Activated CD8-positive, alpha-beta memory T cell treated with anti-CD3 and anti-CD28 coated beads for 36 hours (primary cell): Measurements from ENCODE around the gene IKZF3. TPM values are rescaled to one million over a fixed set of nuclear protein-coding genes. Genes with fewer than 3 reads are reported as not detected.

Experiments
- CTCF ChIA-PET: fragments of 350-600 bp; sonication (Branson Sonifier 250); formaldehyde crosslinking; loops from one replicate; lab custom pipeline; 2021; ENCODE audit warnings: antibody characterized with exemption; lab: Charles Lee
- POLR2A ChIA-PET: fragments of 350-600 bp; sonication (Branson Sonifier 250); formaldehyde crosslinking; loops from one replicate; lab custom pipeline; 2021; ENCODE audit warnings: antibody characterized with exemption; lab: Charles Lee
- total RNA-seq, 2 experiments: library from RNA; stranded (reverse); gene quantifications; one replicate each; pipeline ENCODE4 v1.2.3, GENCODE V29; 2021

IKZF3 gene
- total RNA-seq, 2 experiments from 2014 or later: 92.3 to 93.0 TPM

DNA sequence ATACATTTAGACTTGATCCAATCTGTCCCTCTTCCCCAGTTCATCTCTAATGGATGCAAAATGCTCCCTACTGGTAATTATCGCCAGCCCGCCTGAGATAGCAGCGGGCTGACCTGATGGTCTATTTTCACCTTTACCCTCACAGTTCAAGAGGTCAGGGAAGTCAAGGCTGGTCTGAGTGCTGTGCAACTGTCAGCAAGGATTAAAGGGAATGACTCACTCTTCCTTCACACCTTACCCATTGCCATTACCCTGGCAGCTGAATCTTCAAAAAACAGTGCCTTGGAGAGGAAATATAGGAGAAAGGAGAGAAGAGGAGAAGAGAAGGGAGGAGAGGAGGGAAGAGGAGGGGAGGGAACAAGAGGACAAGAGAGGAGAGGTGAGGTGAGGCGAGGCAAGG lies 90.1 kb downstream of the IKZF3 start:
- POLR2A ChIA-PET: interaction anchor here (0.7 kb wide), 1 partner anchor 16 kb away, joined by 5 read pairs; no protein-coding TSS in a partner anchor

DNA sequence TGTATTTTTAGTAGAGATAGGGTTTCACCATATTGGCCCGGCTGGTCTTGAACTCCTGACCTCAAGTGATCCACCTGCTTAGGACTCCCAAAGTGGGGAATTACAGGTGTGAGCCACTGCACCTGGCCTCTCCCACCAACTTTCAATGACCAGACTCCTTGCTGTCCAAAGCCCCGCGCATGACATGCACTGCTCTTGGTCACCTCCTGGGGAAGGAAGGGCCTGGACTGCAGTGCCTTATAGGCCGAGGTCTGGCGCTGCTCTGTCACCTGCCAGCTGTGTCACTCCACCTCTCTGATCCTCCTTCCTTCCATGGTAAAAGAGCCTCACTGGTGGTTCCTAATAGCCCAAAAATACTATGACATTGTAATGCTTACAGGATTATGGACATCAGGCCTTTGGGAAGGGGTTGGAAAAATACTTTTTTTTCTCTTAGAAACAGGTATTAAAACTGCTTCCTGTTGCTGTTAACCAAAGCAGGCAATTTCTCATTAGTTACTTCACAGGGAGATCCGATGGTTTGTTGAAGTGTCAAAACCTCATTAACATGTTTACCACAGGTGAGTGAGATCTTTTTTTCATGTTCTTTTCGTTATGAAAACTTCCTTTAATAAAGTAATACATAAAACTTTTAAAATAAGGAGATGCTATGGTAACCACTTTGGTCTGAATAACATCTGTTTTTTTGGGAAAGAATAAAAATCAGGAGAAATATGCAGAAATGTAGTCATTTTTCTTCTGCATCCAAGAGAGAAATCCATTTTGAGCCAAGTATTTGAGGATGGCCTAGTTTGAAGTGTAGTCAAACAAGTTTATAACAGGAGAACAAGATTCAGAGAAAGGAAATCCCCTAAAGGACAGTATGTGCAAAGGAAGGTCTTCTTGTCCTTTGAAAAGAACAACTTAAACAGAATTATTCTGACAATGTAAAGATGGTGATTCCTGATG lies 90.9 kb downstream of the IKZF3 start:
- POLR2A ChIA-PET: interaction anchor here (0.5 to 0.7 kb wide), 2 partner anchors 15 to 68 kb away, joined by 5 to 7 read pairs; no protein-coding TSS in a partner anchor
- CTCF ChIA-PET: interaction anchor here (0.6 to 0.7 kb wide), 3 partner anchors 38 to 1167 kb away, joined by 3 to 4 read pairs (median 3); no protein-coding TSS in a partner anchor

More for the DNA sequence above, 90.1 kb downstream of the IKZF3 start:
- CTCF ChIA-PET: interaction anchor here (0.6 to 0.7 kb wide), 3 partner anchors 39 to 1167 kb away, joined by 3 to 4 read pairs (median 3); no protein-coding TSS in a partner anchor

DNA sequence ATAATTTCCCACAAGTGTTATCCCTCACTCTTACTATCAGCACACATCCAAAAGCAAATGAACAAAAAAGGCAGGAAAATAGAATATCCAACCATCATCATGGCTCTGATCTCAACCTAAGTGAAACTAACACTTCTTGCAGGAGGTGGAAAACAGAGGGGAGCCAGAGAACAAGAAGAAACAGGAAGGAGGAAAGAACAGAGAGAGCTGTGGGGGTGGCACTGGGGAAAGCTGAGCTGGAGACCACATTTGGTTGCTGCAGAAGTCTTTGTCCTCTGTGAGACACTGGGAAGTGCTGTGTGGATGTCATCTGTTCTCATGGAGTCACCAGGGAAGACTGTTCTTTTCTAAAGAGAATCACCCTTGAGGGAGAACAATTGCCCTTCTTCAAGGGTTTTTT lies 91.7 kb downstream of the IKZF3 start:
- POLR2A ChIA-PET: interaction anchor here (0.5 kb wide), 1 partner anchor 69 kb away, joined by 7 read pairs; no protein-coding TSS in a partner anchor
- CTCF ChIA-PET: no interaction called here

DNA sequence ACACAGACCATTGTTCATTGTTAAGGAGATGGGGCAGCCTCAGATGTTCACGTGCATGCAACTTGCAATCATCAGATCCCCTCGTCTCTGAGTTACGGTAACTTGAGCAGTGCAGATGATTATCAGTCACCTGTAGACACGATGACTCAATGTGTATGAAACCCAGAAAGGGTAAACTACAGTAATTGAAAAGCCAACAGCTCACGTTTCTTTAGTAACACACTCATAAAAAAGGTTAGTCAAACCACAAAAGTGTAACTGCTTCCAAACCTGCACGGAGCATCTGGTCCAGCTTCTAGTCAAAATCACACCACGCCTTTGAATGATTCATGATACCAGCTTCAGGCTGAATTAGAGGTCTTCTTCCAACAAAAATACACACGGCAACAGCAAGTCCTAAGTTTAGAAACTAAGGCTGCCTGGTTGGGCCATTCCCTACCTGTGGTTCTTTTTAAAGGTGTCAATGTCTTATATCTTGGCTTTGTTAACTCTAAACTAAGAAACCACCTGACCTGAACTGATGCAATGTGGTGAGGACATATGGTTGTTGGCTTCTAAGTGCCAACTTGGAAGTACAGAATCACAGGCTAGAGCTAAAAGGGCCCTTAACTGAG lies 94.0 kb downstream of the IKZF3 start:
- POLR2A ChIA-PET: interaction anchor here (0.7 to 2.0 kb wide), 5 partner anchors 9 to 94 kb away, joined by 3 to 10 read pairs (median 6); partner anchors contain the start of gene IKZF3

DNA sequence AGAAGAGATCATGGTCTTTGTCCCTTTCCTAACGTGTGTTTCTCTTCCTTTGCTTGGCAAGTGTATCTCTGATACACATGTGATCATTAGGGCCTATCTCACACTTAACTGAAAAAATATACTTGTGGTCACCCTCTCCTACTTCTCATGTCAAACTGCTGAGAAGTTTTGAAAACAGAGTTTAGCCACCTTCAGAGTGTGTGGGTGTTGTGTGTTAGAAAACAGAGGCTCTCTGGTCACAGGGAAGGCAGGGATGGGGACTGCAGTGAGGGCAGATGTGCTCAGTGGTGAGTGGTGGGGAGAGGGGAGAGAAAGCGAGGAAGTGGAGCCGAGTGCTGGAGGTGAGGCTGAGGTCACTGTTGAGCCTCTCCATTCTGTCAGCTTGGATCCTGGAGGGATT lies 97.0 kb downstream of the IKZF3 start:
- CTCF ChIA-PET: interaction anchor here (0.6 to 0.7 kb wide), 2 partner anchors 10 to 145 kb away, joined by 3 to 5 read pairs; no protein-coding TSS in a partner anchor
- POLR2A ChIA-PET: interaction anchor here (0.9 kb wide), 1 partner anchor 9 kb away, joined by 4 read pairs; no protein-coding TSS in a partner anchor

More for the DNA sequence above, 94.0 kb downstream of the IKZF3 start:
- CTCF ChIA-PET: interaction anchor here (0.9 to 1.8 kb wide), 6 partner anchors 10 to 189 kb away, joined by 3 to 5 read pairs (median 3); no protein-coding TSS in a partner anchor

DNA sequence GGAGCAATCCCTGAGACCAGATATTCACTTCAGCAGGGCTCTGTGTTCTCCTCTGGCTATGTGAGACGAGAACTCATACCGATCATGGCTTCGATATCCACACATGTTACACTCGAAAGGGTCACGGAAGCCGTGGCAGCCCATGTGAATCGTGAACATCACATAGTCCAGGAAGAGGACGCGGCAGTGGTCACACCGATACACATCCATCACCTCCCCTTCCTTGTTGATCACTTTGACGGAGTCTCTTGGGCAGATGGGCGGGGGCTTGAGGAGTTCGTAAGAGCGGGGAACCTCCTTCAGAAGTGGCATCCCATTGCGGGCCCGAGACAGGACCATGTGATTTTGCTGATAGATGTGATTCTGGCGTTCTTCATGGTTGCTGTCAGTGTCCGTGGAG lies 98.3 kb downstream of the IKZF3 start:
- POLR2A ChIA-PET: interaction anchor here (3.4 kb wide), 1 partner anchor 11 kb away, joined by 11 read pairs; no protein-coding TSS in a partner anchor
- CTCF ChIA-PET: no interaction called here

DNA sequence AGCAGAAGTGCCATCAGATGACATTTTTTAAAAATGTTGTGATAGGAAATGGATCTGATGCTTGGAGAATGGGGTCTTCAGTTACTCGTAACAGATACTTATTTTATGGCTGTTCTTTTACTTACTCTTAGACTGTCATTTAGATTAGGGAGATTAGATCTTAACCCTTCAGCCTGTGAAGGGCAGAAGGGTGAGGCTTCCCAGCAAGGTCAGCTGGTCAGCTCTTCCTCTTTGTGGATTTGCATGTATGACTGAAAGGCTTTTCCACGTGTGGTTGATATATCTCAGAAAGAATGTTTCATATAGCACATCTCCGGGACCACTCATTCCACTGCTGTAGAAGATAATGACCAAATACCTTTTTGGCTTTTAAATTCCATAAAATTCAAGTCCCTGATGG lies 98.9 kb downstream of the IKZF3 start:
- POLR2A ChIA-PET: interaction anchor here (3.4 kb wide), 1 partner anchor 10 kb away, joined by 11 read pairs; no protein-coding TSS in a partner anchor
- CTCF ChIA-PET: interaction anchor here (1.2 kb wide), 1 partner anchor 15 kb away, joined by 3 read pairs; no protein-coding TSS in a partner anchor

DNA sequence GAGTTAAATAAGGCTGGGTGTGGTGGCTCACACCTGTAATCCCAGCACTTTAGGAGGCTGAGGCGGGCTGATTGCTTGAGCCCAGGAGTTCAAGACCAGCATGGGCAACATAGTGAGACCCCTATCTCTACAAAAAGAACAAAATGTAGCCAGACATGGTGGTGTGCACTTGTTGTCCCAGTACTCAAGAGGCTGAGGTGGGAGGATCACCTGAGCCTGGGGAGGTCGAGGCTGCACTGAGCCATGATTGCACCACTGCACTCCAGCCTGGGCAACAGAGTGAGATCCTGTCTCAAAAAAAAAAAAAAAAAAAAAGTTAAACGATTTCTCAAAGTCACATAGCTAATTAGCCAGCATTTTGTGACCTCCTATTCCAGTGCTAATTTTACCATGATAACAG lies 99.9 kb downstream of the IKZF3 start:
- CTCF ChIA-PET: interaction anchor here (1.2 kb wide), 1 partner anchor 16 kb away, joined by 3 read pairs; no protein-coding TSS in a partner anchor
- POLR2A ChIA-PET: interaction anchor here (0.6 to 3.4 kb wide), 2 partner anchors 9 to 108 kb away, joined by 3 to 11 read pairs; no protein-coding TSS in a partner anchor

DNA sequence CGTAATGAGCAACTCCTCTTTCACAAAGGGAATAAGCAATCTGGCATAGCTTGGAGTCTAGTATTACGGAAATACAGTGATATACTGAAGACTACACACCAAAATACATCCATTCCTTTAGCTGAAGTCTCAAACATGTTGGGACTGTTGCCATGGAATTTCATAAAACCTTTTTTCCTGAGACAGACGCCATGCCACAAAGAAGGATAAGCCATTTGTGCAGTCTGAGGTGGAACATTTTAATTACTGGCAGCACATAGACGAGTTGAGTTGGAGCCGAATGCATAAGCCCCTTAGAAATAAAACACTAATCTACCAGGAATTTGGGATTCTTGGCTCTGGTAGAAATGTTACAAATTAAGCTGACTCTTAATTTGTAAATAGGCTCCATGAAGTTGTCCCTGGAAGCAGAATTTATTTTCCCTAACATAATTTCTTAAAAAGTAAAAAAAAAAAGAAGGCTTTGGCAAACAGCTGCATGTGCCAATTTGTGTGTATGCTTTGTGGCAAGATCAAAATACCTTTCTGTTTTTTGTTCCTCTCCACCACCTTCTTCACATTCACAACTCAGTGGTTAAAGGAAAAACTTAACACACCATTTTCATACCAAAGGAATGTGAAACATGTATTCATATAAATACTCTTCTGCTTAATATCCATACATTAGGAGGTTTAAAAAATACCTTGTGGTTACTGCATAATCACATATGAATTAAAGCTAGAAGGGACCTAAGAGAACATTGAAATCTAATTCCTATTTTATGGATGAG lies 100.9 kb downstream of the IKZF3 start:
- POLR2A ChIA-PET: interaction anchor here (3.4 kb wide), 1 partner anchor 8 kb away, joined by 11 read pairs; no protein-coding TSS in a partner anchor
- CTCF ChIA-PET: interaction anchor here (1.5 kb wide), 1 partner anchor 85 kb away, joined by 3 read pairs; no protein-coding TSS in a partner anchor

DNA sequence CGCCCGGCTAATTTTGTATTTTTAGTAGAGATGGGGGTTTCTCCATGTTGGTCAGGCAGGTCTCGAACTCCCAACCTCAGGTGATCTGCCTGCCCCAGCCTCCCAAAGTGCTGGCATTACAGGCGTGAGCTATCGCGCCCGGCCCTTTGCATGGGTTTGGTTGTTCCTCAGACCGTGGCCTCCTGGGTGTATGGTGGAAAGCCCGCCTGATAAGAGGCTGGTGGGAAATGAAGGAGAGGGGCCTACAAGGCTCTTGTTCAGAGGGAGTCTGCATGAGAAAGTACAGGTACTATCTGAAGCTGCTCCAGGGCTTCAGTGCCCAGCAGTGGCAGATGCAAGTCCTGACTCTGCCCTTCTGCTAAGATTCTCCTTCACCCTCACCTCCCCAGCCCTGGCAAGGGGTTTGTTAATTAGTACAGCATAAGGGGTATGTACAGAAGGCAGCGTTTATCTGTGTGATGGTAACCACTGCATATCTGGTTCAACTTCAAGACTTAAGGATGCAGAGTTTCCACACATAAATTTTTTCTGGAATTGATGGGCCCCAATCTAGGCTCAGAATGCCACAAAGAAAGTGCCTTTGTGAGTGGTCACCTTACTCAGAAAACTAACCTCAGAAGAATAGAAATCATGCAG lies 102.1 kb downstream of the IKZF3 start:
- POLR2A ChIA-PET: interaction anchor here (0.6 to 1.3 kb wide), 3 partner anchors 8 to 13 kb away, joined by 3 to 9 read pairs (median 5); no protein-coding TSS in a partner anchor
- CTCF ChIA-PET: interaction anchor here (1.5 kb wide), 2 partner anchors 86 to 139 kb away, joined by 3 read pairs; no protein-coding TSS in a partner anchor

DNA sequence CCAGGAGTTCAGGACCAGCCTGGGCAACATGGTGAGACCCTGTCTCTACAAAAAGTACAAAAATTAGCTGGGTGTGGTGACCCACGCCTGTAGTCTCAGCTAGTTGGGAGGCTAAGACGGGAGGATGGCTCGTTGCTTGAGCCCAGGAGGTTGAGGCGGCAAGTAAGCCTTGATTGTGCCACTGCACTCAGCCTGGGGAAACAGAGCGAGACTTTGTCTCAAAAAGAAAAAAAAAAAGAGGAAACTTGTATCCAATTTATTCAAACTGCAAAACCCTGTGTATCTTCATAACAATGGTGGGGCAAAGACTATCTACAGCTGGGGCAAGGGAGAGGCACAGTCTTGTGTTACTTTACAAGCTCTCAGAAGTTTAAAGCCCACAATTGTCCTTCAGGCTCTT lies 104.9 kb downstream of the IKZF3 start:
- POLR2A ChIA-PET: interaction anchor here (0.9 to 1.5 kb wide), 5 partner anchors 11 to 105 kb away, joined by 3 to 4 read pairs (median 4); partner anchors contain the start of gene IKZF3
- CTCF ChIA-PET: interaction anchor here (1.2 to 1.7 kb wide), 3 partner anchors 18 to 102 kb away, joined by 3 to 6 read pairs (median 3); no protein-coding TSS in a partner anchor

DNA sequence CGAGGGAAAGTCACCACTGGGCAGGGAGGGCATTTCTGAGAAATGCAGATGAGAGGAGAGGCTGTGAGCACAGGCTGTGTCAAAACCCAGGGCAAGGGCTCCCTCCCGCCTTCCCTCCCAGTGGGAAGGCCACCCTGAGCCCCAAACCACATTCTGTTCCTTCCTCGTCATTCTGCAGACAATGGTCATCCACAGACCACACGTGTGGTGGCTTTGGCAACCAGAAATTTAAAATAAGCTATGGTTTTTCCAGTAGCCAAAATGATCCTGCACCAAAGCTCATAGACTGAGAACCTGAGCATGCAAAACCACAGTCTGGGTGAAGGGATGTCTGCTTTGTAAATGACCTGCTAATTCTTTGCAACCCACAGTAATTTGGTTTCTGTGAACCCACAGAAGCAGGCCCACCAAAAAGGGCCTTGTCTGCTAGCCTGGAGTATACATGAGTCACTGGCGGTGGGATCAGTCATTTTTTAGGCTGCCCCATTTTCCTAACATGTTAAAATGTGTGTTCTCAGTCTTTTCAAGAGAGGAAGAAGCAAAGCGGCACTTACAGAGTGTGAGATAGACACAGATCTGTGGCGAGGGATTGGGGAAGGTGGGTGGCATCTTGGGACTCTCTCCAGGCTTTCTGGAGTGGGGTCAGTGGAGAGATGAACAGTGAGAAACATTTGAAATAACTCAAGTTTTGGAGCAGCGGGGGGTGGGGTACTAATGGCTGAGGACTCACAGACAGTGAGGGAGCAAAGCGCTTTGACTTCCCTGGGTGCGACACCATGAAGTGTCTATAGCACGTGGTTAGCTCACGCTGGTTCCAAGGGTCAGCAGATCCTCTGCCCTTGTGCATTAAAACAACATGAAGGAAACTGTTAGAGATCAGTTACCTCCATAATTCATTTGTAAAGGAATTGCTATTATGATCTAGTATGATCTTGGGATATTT lies 105.9 kb downstream of the IKZF3 start:
- CTCF ChIA-PET: interaction anchor here (0.7 to 1.7 kb wide), 6 partner anchors 19 to 137 kb away, joined by 3 to 6 read pairs (median 3); partner anchors contain the start of gene MIEN1

DNA sequence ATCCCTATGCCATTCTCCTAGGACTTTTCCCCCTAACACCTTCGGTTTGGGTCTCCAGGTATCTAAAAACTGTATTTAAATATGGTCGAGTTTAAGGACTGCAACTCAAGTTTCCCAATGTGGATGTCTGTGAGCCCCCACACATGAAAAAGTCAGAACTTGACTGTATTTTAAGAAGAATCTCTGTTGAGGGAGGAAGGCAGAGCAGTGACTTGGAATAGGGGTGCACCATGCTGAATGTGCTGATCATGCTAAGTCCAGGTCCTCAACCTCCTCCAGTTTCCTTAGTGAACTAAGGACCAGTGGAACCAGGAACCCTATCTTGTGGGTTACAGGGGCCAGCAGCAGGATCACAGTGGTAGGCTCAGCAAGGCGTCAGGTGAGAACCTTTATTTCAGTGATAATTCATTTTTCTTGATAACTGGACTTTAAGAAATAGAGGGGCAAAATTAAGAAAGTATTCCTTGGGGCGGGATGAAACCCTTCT lies 106.9 kb downstream of the IKZF3 start:
- ChIA-PET POLR2A (interaction anchor here (1.4 to 2.5 kb wide), 2 partner anchors 12 to 86 kb away, joined by 7 to 10 read pairs; no protein-coding TSS in a partner anchor), CTCF (interaction anchor here (1.1 to 5.4 kb wide), 5 partner anchors 20 to 136 kb away, joined by 3 to 37 read pairs (median 4); partner anchors contain the start of gene MIEN1)

More for the DNA sequence above, 105.9 kb downstream of the IKZF3 start:
- POLR2A ChIA-PET: interaction anchor here (0.6 to 1.5 kb wide), 7 partner anchors 11 to 106 kb away, joined by 4 to 10 read pairs (median 4); partner anchors contain the start of gene IKZF3

DNA sequence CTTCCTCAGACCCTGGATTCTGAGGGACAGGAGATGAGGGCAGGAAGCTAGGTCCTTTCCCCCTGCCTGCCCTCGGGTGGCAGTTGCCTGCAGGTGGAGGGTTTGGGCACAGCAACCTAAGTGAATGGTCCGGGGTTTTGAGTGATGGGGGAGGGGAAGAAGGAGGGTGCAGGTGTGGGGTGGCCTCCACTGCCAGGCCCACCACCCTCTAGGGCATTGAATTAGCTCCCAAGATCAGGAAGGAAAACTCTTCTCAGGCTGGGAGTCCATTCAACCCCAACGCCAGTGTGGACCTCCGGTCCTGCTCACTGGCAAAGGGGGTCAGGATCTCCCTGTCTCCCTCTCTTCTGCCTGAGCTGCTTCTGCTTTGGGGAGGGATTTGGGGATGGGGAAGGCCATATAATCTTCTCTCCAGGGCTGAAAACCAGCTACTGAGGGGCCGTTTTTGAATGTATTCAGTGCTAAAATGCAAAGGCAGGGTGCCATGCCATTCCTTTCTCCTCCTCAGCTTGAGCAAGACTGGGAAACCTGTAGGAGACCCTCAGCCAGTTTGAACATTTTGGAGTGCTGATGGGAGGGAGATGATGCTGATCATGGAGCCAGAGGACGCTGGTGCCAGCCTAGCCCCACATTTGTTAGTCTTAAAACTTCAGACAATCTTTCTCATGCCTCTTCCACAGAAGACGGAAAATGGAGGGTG lies 107.6 kb downstream of the IKZF3 start:
- CTCF ChIA-PET: interaction anchor here (0.6 to 5.4 kb wide), 6 partner anchors 14 to 134 kb away, joined by 3 to 37 read pairs (median 4); no protein-coding TSS in a partner anchor
- POLR2A ChIA-PET: interaction anchor here (0.5 to 3.2 kb wide), 5 partner anchors 20 to 104 kb away, joined by 3 to 21 read pairs (median 7); partner anchors contain the start of gene MIEN1
